CD4-positive, alpha-beta T cell (primary cell): ENCODE measurements around the gene CORIN. TPM values are rescaled to one million over a fixed set of nuclear protein-coding genes. Genes with fewer than 3 reads are reported as not detected.
"Not testable (repeated sequence)": the region's sequence is repeated elsewhere in the genome, so short reads cannot be mapped to it uniquely, and the experiment has no call there.

Experiments used
- ATAC-seq: fragments of 200-7000 bp; cut with Tn5 transposase; one replicate; pipeline ENCODE4 v1.10.0; 2022; ENCODE audit warnings: mild to moderate bottlenecking; ENCODE audit not compliant: poor library complexity
- CTCF ChIA-PET: fragments of 350-600 bp; sonication (Branson Sonifier 250); formaldehyde crosslinking; loops from one replicate; lab custom pipeline; 2021; ENCODE audit warnings: antibody characterized with exemption, inconsistent platforms; lab: Charles Lee
- POLR2A ChIA-PET: fragments of 350-600 bp; sonication (Branson Sonifier 250); formaldehyde crosslinking; loops from one replicate; lab custom pipeline; 2021; ENCODE audit warnings: antibody characterized with exemption, inconsistent platforms; lab: Charles Lee
- DNase-seq, 14 experiments: peaks; one replicate each; pipeline ENCODE4 v3.0.0-alpha.2; 2013 to 2020; ENCODE audit warnings: mixed read lengths in 2 of 14
- H3K27ac ChIP-seq, 2 donors: one replicate each; pipeline versions ENCODE4 v1.5.1 to v1.7.0; 2013; ENCODE audit warnings: low read length in 2 of 2, low read depth in 1 of 2, mild to moderate bottlenecking in 1 of 2
- H3K27me3 ChIP-seq, 2 experiments: 1 replicate in 1 of 2; 2 replicates in 1 of 2; pipeline versions ENCODE4 v1.6.1 to v1.7.0; 2013; ENCODE audit warnings: low read length in 2 of 2, control low read depth in 1 of 2, mild to moderate bottlenecking in 1 of 2, moderate library complexity in 1 of 2; ENCODE audit not compliant: insufficient read depth in 2 of 2, control insufficient read depth in 1 of 2
- H3K36me3 ChIP-seq: one replicate; pipeline ENCODE4 v1.6.1; 2013; ENCODE audit warnings: low read length, control low read depth; ENCODE audit not compliant: insufficient read depth
- H3K4me1 ChIP-seq: one replicate; pipeline ENCODE4 v1.6.1; 2013; ENCODE audit warnings: low read length, control low read depth; ENCODE audit not compliant: insufficient read depth
- H3K4me3 ChIP-seq: one replicate; pipeline ENCODE4 v1.5.1; 2013; ENCODE audit warnings: mild to moderate bottlenecking, low read length, moderate library complexity
- H3K9me3 ChIP-seq, 2 experiments: 1 replicate in 1 of 2; 2 replicates in 1 of 2; pipeline versions ENCODE4 v1.6.1 to v1.7.0; 2013; ENCODE audit warnings: low read length in 2 of 2, mild to moderate bottlenecking in 2 of 2, control low read depth in 1 of 2, moderate library complexity in 1 of 2; ENCODE audit not compliant: control insufficient read depth in 1 of 2, insufficient read depth in 1 of 2
- H3K27ac Mint-ChIP-seq: one replicate; pipeline ENCODE4 v1.8.0; 2020; ENCODE audit warnings: mixed read lengths
- H3K27me3 Mint-ChIP-seq: one replicate; pipeline ENCODE4 v1.8.0; 2021; ENCODE audit warnings: mixed read lengths
- H3K36me3 Mint-ChIP-seq: one replicate; pipeline ENCODE4 v1.8.0; 2021; ENCODE audit warnings: low read depth, mixed read lengths
- H3K4me1 Mint-ChIP-seq: one replicate; pipeline ENCODE4 v1.8.0; 2021; ENCODE audit warnings: low read depth, mixed read lengths
- H3K4me3 Mint-ChIP-seq: one replicate; pipeline ENCODE4 v1.8.0; 2020; ENCODE audit warnings: mild to moderate bottlenecking, mixed read lengths
- H3K9me3 Mint-ChIP-seq: one replicate; pipeline ENCODE4 v1.8.0; 2020; ENCODE audit warnings: mixed read lengths
- CTCF ChIP-seq: fragments of 200-600 bp; IDR thresholded peaks from one replicate; pipeline ENCODE4 v1.8.0; 2022; ENCODE audit warnings: antibody characterized with exemption, mild to moderate bottlenecking
- intact Hi-C, 2 experiments: fragments of 100-400 bp; cut with DNase I in 1 of 2; cut with micrococcal nuclease in 1 of 2; formaldehyde crosslinking; loops; one replicate each; pipeline versions ENCODE4 v1.15.1 to v1.9.0; 2023 to 2025; cut with DNase I, micrococcal nuclease
- total RNA-seq, 174 experiments: library from RNA in 2 of 174; stranded (reverse) in 2 of 174; gene quantifications; one replicate each; pipeline ENCODE4 v1.2.3 and lab custom pipeline; 2021 to 2026

The CORIN gene
- total RNA-seq, 2 experiments from 2014 or later = 0.14 TPM; not detected in 1

GRCh38 chr4:47553329-47554125 lies 284.3 kb downstream of the CORIN start:
- intact Hi-C loops = no loop called here
- Mint-ChIP-seq H3K36me3 (peaks cover 1% of the 10 kb centered on the region), H3K27ac (no peak overlapping the region), H3K4me1 (peaks cover 6% of the 10 kb centered on the region), H3K9me3 (peaks cover 3% of the 10 kb centered on the region), H3K4me3 (no peak overlapping the region), H3K27me3 (no peaks in the 10 kb centered on the region)
- no peaks in the 10 kb centered on the region for H3K27me3 ChIP-seq
- H3K27ac ChIP-seq = no peak overlapping the region
- DNase-seq = no peak
- ChIA-PET CTCF (no interaction called here), POLR2A (interaction anchor here (1.0 kb wide), 1 partner anchor 22 kb away, joined by 3 read pairs; no protein-coding TSS in a partner anchor)
- no peaks in the 10 kb centered on the region for H3K9me3 ChIP-seq
- no peaks in the 10 kb centered on the region for H3K36me3 ChIP-seq
- H3K4me1 ChIP-seq = no peaks in the 10 kb centered on the region
- no peak for TF ChIP-seq CTCF
- no peak for ATAC-seq
- H3K4me3 ChIP-seq = no peak overlapping the region

GRCh38 chr4:47551682-47552081 lies 286.2 kb downstream of the CORIN start:
- Mint-ChIP-seq H3K4me1 (peaks cover 6% of the 10 kb centered on the region), H3K27me3 (no peaks in the 10 kb centered on the region), H3K4me3 (no peak overlapping the region), H3K9me3 (peaks cover 3% of the 10 kb centered on the region), H3K36me3 (peaks cover 4% of the 10 kb centered on the region), H3K27ac (no peak overlapping the region)
- intact Hi-C loops = no loop called here
- Histone ChIP-seq H3K4me3 (no peak overlapping the region), H3K27ac (no peak overlapping the region), H3K9me3 (no peaks in the 10 kb centered on the region), H3K36me3 (no peaks in the 10 kb centered on the region), H3K4me1 (no peaks in the 10 kb centered on the region), H3K27me3 (no peaks in the 10 kb centered on the region)
- ChIA-PET CTCF (no interaction called here), POLR2A (no interaction called here)
- TF ChIP-seq CTCF = no peak
- no peak for ATAC-seq
- DNase-seq = no peak

- H3K36me3 ChIP-seq = no peaks in the 10 kb centered on the region
- no peak for DNase-seq
- H3K4me3 Mint-ChIP-seq = no peak overlapping the region
- ChIA-PET POLR2A (no interaction called here), CTCF (no interaction called here)
- no peaks in the 10 kb centered on the region for H3K9me3 ChIP-seq
- H3K36me3 Mint-ChIP-seq = peaks cover 4% of the 10 kb centered on the region
- intact Hi-C loops = no loop called here
- H3K27me3 ChIP-seq = no peaks in the 10 kb centered on the region
- peaks cover 6% of the 10 kb centered on the region for H3K4me1 Mint-ChIP-seq
- H3K27me3 Mint-ChIP-seq = no peaks in the 10 kb centered on the region
- peaks cover 3% of the 10 kb centered on the region for H3K9me3 Mint-ChIP-seq
- no peak overlapping the region for H3K4me3 ChIP-seq
- no peaks in the 10 kb centered on the region for H3K4me1 ChIP-seq
- ATAC-seq = no peak
- no peak overlapping the region for H3K27ac ChIP-seq
- no peak overlapping the region for H3K27ac Mint-ChIP-seq
- TF ChIP-seq CTCF = no peak
Observed at GRCh38 chr4:47550899-47551548, 286.8 kb downstream of the CORIN start.

DNA sequence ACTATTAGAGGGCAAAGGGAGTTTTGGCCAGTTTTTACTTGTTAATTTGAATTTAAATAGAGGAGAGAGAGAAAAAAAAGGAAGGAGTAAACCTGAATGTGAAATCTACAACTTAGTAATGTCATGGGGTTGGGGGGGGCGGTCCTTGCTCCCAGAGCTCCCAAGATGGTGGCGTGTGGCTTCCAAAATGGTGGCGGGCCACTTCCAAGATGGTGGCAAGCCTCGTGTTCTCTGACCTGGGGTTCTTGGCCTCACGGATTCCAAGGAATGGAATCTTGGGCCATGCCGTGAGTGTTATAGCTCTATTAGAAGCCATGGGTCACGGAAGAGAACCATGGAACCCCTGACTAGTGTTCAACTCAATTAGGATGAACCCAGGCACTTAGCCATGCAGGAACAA lies 287.5 kb downstream of the CORIN start:
- DNase-seq, H3K4me1 Mint-ChIP-seq: not testable (repeated sequence)

More for the DNA sequence above, 287.5 kb downstream of the CORIN start:
- H3K27me3 Mint-ChIP-seq, H3K4me1 ChIP-seq, H3K27me3 ChIP-seq, H3K36me3 ChIP-seq, ATAC-seq, H3K4me3 Mint-ChIP-seq, CTCF ChIA-PET, POLR2A ChIA-PET, H3K36me3 Mint-ChIP-seq, H3K27ac Mint-ChIP-seq, H3K4me3 ChIP-seq, H3K9me3 Mint-ChIP-seq, intact Hi-C loops, H3K27ac ChIP-seq, H3K9me3 ChIP-seq: not testable (repeated sequence)
